Astrocyte (in vitro differentiated cells and primary cell): ENCODE results near the gene MYT1. TPM values are rescaled to one million over a fixed set of nuclear protein-coding genes. Genes with fewer than 3 reads are reported as not detected.
A peak's percentile ranks its signal among the peaks of the same experiment; 100 is the strongest.

Source experiments
- DNase-seq: peaks from one replicate; pipeline ENCODE4 v3.0.0-alpha.2; 2010; ENCODE audit warnings: low read depth
- FAIRE-seq: peaks from 2 replicates; lab custom pipeline; 2011; peaks lifted over from hg19 to GRCh38; lab: Jason Lieb, UNC
- H2AFZ ChIP-seq: 2 replicates; pipeline ENCODE4 v1.6.0; 2012; ENCODE audit warnings: low read depth, low read length, inconsistent platforms
- H3K27ac ChIP-seq: 2 replicates; pipeline ENCODE4 v1.5.1; 2011; ENCODE audit warnings: low read depth, low read length, inconsistent platforms
- H3K27me3 ChIP-seq: 2 replicates; pipeline ENCODE4 v1.6.0; 2011; ENCODE audit warnings: low read length, inconsistent platforms; ENCODE audit not compliant: insufficient read depth
- H3K36me3 ChIP-seq: 2 replicates; pipeline ENCODE4 v1.5.1; 2011; ENCODE audit warnings: low read length, inconsistent platforms; ENCODE audit not compliant: insufficient read depth
- H3K4me1 ChIP-seq: 2 replicates; pipeline ENCODE4 v1.5.1; 2011; ENCODE audit warnings: low read length, inconsistent platforms; ENCODE audit not compliant: insufficient read depth
- H3K4me2 ChIP-seq: 2 replicates; pipeline ENCODE4 v1.6.0; 2012; ENCODE audit warnings: low read length, inconsistent platforms
- H3K4me3 ChIP-seq: 2 replicates; pipeline ENCODE4 v1.5.1; 2011; ENCODE audit warnings: low read depth, mild to moderate bottlenecking, low read length, inconsistent platforms; ENCODE audit not compliant: insufficient read depth
- H3K79me2 ChIP-seq: 2 replicates; pipeline ENCODE4 v1.6.0; 2012; ENCODE audit warnings: mild to moderate bottlenecking, low read length, inconsistent platforms; ENCODE audit not compliant: insufficient read depth
- H3K9ac ChIP-seq: 2 replicates; pipeline ENCODE4 v1.6.0; 2012; ENCODE audit warnings: mild to moderate bottlenecking, low read length, inconsistent platforms
- H3K9me3 ChIP-seq: 2 replicates; pipeline ENCODE4 v1.5.1; 2012; ENCODE audit warnings: low read depth, mild to moderate bottlenecking, low read length, inconsistent platforms; ENCODE audit not compliant: insufficient read depth
- H4K20me1 ChIP-seq: 2 replicates; pipeline ENCODE4 v1.6.0; 2012; ENCODE audit warnings: low read length, inconsistent platforms; ENCODE audit not compliant: insufficient read depth
- H3K27ac Mint-ChIP-seq: one replicate; pipeline ENCODE4 v1.8.0; 2021; ENCODE audit warnings: mild to moderate bottlenecking, mixed read lengths; ENCODE audit not compliant: unreplicated experiment
- H3K27me3 Mint-ChIP-seq: one replicate; pipeline ENCODE4 v1.8.0; 2021; ENCODE audit warnings: low read depth, mixed read lengths; ENCODE audit not compliant: unreplicated experiment
- H3K36me3 Mint-ChIP-seq: one replicate; pipeline ENCODE4 v1.8.0; 2021; ENCODE audit warnings: low read depth, mixed read lengths; ENCODE audit not compliant: unreplicated experiment
- H3K4me1 Mint-ChIP-seq: one replicate; pipeline ENCODE4 v1.8.0; 2021; ENCODE audit warnings: low read depth, mixed read lengths; ENCODE audit not compliant: unreplicated experiment
- H3K4me3 Mint-ChIP-seq: one replicate; pipeline ENCODE4 v1.8.0; 2021; ENCODE audit warnings: mild to moderate bottlenecking, moderate library complexity, mixed read lengths; ENCODE audit not compliant: unreplicated experiment
- H3K9me3 Mint-ChIP-seq: one replicate; pipeline ENCODE4 v1.8.0; 2021; ENCODE audit warnings: mild to moderate bottlenecking, mixed read lengths; ENCODE audit not compliant: unreplicated experiment
- EZH2 ChIP-seq: IDR thresholded peaks from 2 replicates; pipeline ENCODE4 v1.6.1; 2012; ENCODE audit warnings: mild to moderate bottlenecking, low read length, inconsistent platforms; ENCODE audit not compliant: insufficient read depth
- total RNA-seq: library from RNA; stranded (reverse); gene quantifications from 2 replicates; pipeline ENCODE4 v1.2.1, GENCODE V29; 2021
- TF ChIP-seq, protein P1 (sequence below): IDR thresholded peaks from 2 replicates; pipeline ENCODE4 v1.5.1; 2011; ENCODE audit warnings: low read depth, mild to moderate bottlenecking, inconsistent platforms, low read length, moderate library complexity; ENCODE audit not compliant: insufficient read depth

MYT1 gene
- total RNA-seq, 1 donor from 2014 or later = not detected

DNA sequence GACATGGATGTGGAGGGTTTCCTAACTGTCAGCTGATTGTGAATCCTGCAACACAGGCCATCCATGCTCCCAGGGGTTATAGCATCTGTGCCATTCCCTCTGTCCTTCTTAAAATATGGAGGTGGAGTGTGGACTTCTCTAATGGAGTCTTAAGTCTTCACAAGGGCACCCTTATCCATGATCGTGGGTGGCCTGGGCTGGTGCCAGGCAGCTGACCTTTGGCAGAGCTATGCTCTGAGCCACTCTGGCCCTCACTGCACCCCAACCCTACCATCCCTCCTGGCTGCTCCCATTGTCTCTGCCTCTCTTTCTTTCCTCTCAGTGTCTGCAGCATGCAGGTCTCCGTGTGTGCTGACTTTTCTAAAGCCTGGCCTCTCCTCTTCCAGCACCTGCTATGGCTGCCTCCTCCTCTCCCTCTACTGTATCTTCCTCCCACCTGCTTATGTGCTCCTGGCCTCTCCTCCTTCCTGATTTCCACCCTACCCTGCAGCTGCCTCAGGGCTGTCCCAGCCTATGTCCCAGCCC is 80.1 kb downstream of the MYT1 start:
- no peak overlapping the region for H3K4me3 Mint-ChIP-seq
- Histone ChIP-seq H4K20me1 (no peaks in the 10 kb centered on the region), H3K36me3 (no peaks in the 10 kb centered on the region), H2AFZ (no peak overlapping the region), H3K79me2 (no peaks in the 10 kb centered on the region), H3K9ac (no peak overlapping the region), H3K9me3 (no peaks in the 10 kb centered on the region), H3K4me3 (no peak overlapping the region), H3K27me3 (peaks cover 15% of the 10 kb centered on the region), H3K27ac (no peak overlapping the region), H3K4me1 (no peaks in the 10 kb centered on the region), H3K4me2 (no peak overlapping the region)
- peaks cover 2% of the 10 kb centered on the region for H3K9me3 Mint-ChIP-seq
- H3K36me3 Mint-ChIP-seq = peaks cover 2% of the 10 kb centered on the region
- no peak for DNase-seq
- peaks cover 39% of the 10 kb centered on the region for H3K27me3 Mint-ChIP-seq
- no peaks in the 10 kb centered on the region for H3K4me1 Mint-ChIP-seq
- no peak for FAIRE-seq
- H3K27ac Mint-ChIP-seq = peak overlapping the region; percentile 55
- TF ChIP-seq, protein P1, sequence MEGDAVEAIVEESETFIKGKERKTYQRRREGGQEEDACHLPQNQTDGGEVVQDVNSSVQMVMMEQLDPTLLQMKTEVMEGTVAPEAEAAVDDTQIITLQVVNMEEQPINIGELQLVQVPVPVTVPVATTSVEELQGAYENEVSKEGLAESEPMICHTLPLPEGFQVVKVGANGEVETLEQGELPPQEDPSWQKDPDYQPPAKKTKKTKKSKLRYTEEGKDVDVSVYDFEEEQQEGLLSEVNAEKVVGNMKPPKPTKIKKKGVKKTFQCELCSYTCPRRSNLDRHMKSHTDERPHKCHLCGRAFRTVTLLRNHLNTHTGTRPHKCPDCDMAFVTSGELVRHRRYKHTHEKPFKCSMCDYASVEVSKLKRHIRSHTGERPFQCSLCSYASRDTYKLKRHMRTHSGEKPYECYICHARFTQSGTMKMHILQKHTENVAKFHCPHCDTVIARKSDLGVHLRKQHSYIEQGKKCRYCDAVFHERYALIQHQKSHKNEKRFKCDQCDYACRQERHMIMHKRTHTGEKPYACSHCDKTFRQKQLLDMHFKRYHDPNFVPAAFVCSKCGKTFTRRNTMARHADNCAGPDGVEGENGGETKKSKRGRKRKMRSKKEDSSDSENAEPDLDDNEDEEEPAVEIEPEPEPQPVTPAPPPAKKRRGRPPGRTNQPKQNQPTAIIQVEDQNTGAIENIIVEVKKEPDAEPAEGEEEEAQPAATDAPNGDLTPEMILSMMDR = no peak
- TF ChIP-seq EZH2 = no peak

DNA sequence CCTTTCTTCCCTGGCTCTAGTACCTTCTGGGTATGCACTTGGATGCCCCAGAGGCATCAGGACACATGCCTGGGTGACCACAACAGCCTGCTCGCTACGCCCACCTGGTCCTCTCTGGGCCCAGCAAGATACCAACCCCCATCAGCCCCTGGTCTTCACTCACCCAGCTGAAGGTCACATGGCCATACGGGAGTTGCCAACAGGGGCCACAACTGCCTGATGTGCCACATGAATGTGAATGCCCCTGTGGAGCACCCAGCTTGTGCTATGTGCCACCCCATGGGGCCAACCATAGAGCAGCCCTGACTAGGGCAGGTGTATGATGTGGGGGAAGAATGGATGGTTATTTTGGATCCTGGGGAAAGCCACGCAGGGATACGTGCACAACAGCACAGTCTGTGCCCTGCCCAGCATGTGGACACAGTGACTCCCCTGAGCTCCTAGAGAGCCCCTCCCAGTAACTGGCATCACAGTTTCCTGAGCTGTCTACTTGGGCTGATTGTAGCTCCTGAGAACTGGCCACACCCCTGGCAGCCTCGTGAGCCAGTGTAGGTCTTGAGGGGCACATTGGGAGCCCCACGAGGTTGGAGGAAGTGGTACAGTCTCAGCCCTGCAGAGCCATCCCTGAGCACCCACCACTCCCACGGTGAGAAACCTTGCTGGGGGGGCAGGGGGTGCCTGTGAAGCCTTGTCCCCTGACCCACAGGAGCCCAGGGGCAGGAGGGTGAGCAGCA is 80.8 kb downstream of the MYT1 start:
- H3K36me3 ChIP-seq = no peaks in the 10 kb centered on the region
- H3K9me3 ChIP-seq = no peaks in the 10 kb centered on the region
- H3K4me1 ChIP-seq = no peaks in the 10 kb centered on the region
- no peak overlapping the region for H3K4me2 ChIP-seq
- H4K20me1 ChIP-seq = no peaks in the 10 kb centered on the region
- TF ChIP-seq, protein P1 = no peak
- no peak for TF ChIP-seq EZH2
- no peak overlapping the region for H3K27ac ChIP-seq
- peak overlapping the region; percentile 55 for H3K27ac Mint-ChIP-seq
- DNase-seq (no peak), FAIRE-seq (no peak)
- peaks cover 43% of the 10 kb centered on the region for H3K27me3 Mint-ChIP-seq
- no peak overlapping the region for H3K9ac ChIP-seq
- no peak overlapping the region for H2AFZ ChIP-seq
- H3K79me2 ChIP-seq = no peaks in the 10 kb centered on the region
- H3K4me3 Mint-ChIP-seq = no peak overlapping the region
- peaks cover 18% of the 10 kb centered on the region for H3K27me3 ChIP-seq
- peaks cover 2% of the 10 kb centered on the region for H3K36me3 Mint-ChIP-seq
- no peaks in the 10 kb centered on the region for H3K4me1 Mint-ChIP-seq
- peaks cover 5% of the 10 kb centered on the region for H3K9me3 Mint-ChIP-seq
- H3K4me3 ChIP-seq = no peak overlapping the region
